HepG2 (cell line): ENCODE results near the gene CCDC201. TPM values are rescaled to one million over a fixed set of nuclear protein-coding genes. Genes with fewer than 3 reads are reported as not detected.

Experiments
- CREM ChIP-seq, 2 experiments: sonication (generic) in 1 of 2; formaldehyde crosslinking in 1 of 2; IDR thresholded peaks; 2 replicates each; pipeline versions ENCODE4 v1.4.0 to v1.6.1; 2016 to 2020; ENCODE audit warnings: antibody characterized with exemption in 1 of 2, mild to moderate bottlenecking in 1 of 2, missing genetic modification reagents in 1 of 2
- EED ChIP-seq: sonication (generic); formaldehyde crosslinking; IDR thresholded peaks from 2 replicates; pipeline ENCODE4 v1.5.0; 2020; ENCODE audit warnings: mild to moderate bottlenecking, missing genetic modification reagents
- GATAD2A ChIP-seq: IDR thresholded peaks from 2 replicates; pipeline ENCODE4 v1.6.1; 2016
- HNRNPK ChIP-seq: fragments of 200-400 bp; formaldehyde crosslinking; IDR thresholded peaks from 2 replicates; pipeline ENCODE4 v1.6.1; 2018; ENCODE audit warnings: low read length, low read depth, moderate library complexity, mild to moderate bottlenecking; ENCODE audit not compliant: poor library complexity, severe bottlenecking
- KLF9 ChIP-seq: IDR thresholded peaks from 2 replicates; pipeline ENCODE4 v1.6.1; 2016; ENCODE audit warnings: low read depth
- LCORL ChIP-seq, 2 experiments: fragments of 450-650 bp in 1 of 2; sonication (generic) in 1 of 2; formaldehyde crosslinking in 1 of 2; IDR thresholded peaks; 2 replicates each; pipeline versions ENCODE4 v1.5.0 to v1.6.1; 2017 to 2020; ENCODE audit warnings: antibody characterized with exemption in 1 of 2, missing genetic modification reagents in 1 of 2
- NFATC3 ChIP-seq: sonication (generic); formaldehyde crosslinking; IDR thresholded peaks from 2 replicates; pipeline ENCODE4 v1.5.1; 2020; ENCODE audit warnings: mild to moderate bottlenecking, missing genetic modification reagents
- SIX1 ChIP-seq: sonication (generic); formaldehyde crosslinking; IDR thresholded peaks from 2 replicates; pipeline ENCODE4 v1.4.0; 2020; ENCODE audit warnings: missing genetic modification reagents, borderline replicate concordance
- TOE1 ChIP-seq: sonication (generic); formaldehyde crosslinking; IDR thresholded peaks from 2 replicates; pipeline ENCODE4 v1.4.0; 2020; ENCODE audit warnings: mild to moderate bottlenecking, missing genetic modification reagents
- TRIM22 ChIP-seq: fragments of 450-650 bp; IDR thresholded peaks from 2 replicates; pipeline ENCODE4 v1.6.1; 2017
- U2AF1 ChIP-seq: fragments of 200-400 bp; formaldehyde crosslinking; optimal IDR thresholded peaks from 2 replicates; pipeline ENCODE3; 2017; ENCODE audit warnings: mild to moderate bottlenecking, low read depth, low read length
- ZBTB42 ChIP-seq: sonication (generic); formaldehyde crosslinking; IDR thresholded peaks from 2 replicates; pipeline ENCODE4 v1.5.0; 2020; ENCODE audit warnings: mild to moderate bottlenecking, missing genetic modification reagents
- ZGPAT ChIP-seq: IDR thresholded peaks from 2 replicates; pipeline ENCODE4 v1.6.1; 2016; ENCODE audit warnings: mild to moderate bottlenecking
- ZNF17 ChIP-seq: sonication (generic); formaldehyde crosslinking; IDR thresholded peaks from 2 replicates; pipeline ENCODE4 v1.5.0; 2020; ENCODE audit warnings: mild to moderate bottlenecking, missing genetic modification reagents
- ZNF225 ChIP-seq: sonication (generic); formaldehyde crosslinking; IDR thresholded peaks from 2 replicates; pipeline ENCODE4 v1.4.0; 2020; ENCODE audit warnings: mild to moderate bottlenecking, missing genetic modification reagents
- ZNF263 ChIP-seq: sonication (generic); formaldehyde crosslinking; IDR thresholded peaks from 2 replicates; pipeline ENCODE4 v1.4.0; 2020; ENCODE audit warnings: missing genetic modification reagents
- ZNF33B ChIP-seq: sonication (generic); formaldehyde crosslinking; IDR thresholded peaks from 2 replicates; pipeline ENCODE4 v1.5.1; 2020; ENCODE audit warnings: mild to moderate bottlenecking, missing genetic modification reagents
- ZNF503 ChIP-seq: sonication (generic); formaldehyde crosslinking; IDR thresholded peaks from 2 replicates; pipeline ENCODE4 v1.4.0; 2020; ENCODE audit warnings: missing genetic modification reagents
- ZNF552 ChIP-seq: sonication (generic); formaldehyde crosslinking; IDR thresholded peaks from 2 replicates; pipeline ENCODE4 v1.9.0; 2022; ENCODE audit warnings: missing genetic modification reagents, mild to moderate bottlenecking, borderline replicate concordance
- ZNF562 ChIP-seq: sonication (generic); formaldehyde crosslinking; IDR thresholded peaks from 2 replicates; pipeline ENCODE4 v1.8.0; 2022; ENCODE audit warnings: missing genetic modification reagents, borderline replicate concordance
- ZNF564 ChIP-seq: sonication (generic); formaldehyde crosslinking; IDR thresholded peaks from 2 replicates; pipeline ENCODE4 v1.8.1; 2023; ENCODE audit warnings: mild to moderate bottlenecking, missing genetic modification reagents
- ZNF576 ChIP-seq: sonication (generic); formaldehyde crosslinking; IDR thresholded peaks from 2 replicates; pipeline ENCODE4 v1.4.0; 2020; ENCODE audit warnings: mild to moderate bottlenecking, missing genetic modification reagents
- ZNF580 ChIP-seq: IDR thresholded peaks from 2 replicates; pipeline ENCODE4 v1.6.1; 2016; ENCODE audit warnings: low read depth, borderline replicate concordance
- ZSCAN31 ChIP-seq: sonication (generic); formaldehyde crosslinking; IDR thresholded peaks from 2 replicates; pipeline ENCODE4 v1.5.0; 2020; ENCODE audit warnings: low read depth, mild to moderate bottlenecking, missing genetic modification reagents
- polyA plus RNA-seq, 8 experiments: library from polyadenylated mRNA; depleted of rRNA in 3 of 8; stranded (reverse) in 7 of 8; unstranded in 1 of 8; fragments of >200 nt; fragmentation: Illumina TruSeq in 4 of 8; extraction: Trizol in 4 of 8; gene quantifications; 2 replicates each; pipeline versions ENCODE4 v1.2.1 to v1.2.3, GENCODE V29; 2011 to 2016; ENCODE audit warnings: low read depth in 4 of 8, missing spikeins in 1 of 8, mixed read lengths in 1 of 8; ENCODE audit not compliant: insufficient read depth in 1 of 8
- total RNA-seq, 5 experiments: library from RNA; depleted of rRNA; stranded (reverse); fragments of >200 nt; fragmentation: Illumina TruSeq; extraction: Trizol; gene quantifications; 2 replicates each; pipeline ENCODE4 v1.2.3, GENCODE V29; 2016; ENCODE audit warnings: low read depth in 1 of 5

Gene CCDC201
- total and polyA plus RNA-seq, 2 of the 13 experiments (the other 11 are each of a cell fraction or from before 2014, with no cell fraction given), result 0.92 TPM; not detected in 1

- TF ChIP-seq ZNF503 (CRISPR knock-in tag) (peak; percentile 81), ZNF17 (CRISPR knock-in tag) (peak; percentile 64; the same call in 1 of the 2 replicates), ZNF552 (CRISPR knock-in tag) (peak; percentile 96), NFATC3 (no peak), ZNF580 (CRISPR knock-in tag) (no peak), HNRNPK (no peak), LCORL (IDR thresholded peaks at IDR 0.05) (no peak), LCORL (CRISPR knock-in tag; IDR thresholded peaks at IDR 0.05) (peak; percentile 94), GATAD2A (CRISPR knock-in tag) (peak; percentile 91), ZNF562 (CRISPR knock-in tag) (no peak), U2AF1 (no peak), ZSCAN31 (peak; percentile 79; the same call in 1 of the 2 replicates), ZNF564 (CRISPR knock-in tag) (peak; percentile 95; the same call in 1 of the 2 replicates), ZNF263 (CRISPR knock-in tag) (peak; percentile 74), KLF9 (no peak), EED (CRISPR knock-in tag) (peak; percentile 79; the same call in 1 of the 2 replicates), CREM (IDR thresholded peaks at IDR 0.05) (peak; percentile 74), CREM (CRISPR knock-in tag; IDR thresholded peaks at IDR 0.05) (no peak), TRIM22 (no peak), ZNF33B (CRISPR knock-in tag) (peak; percentile 79; the same call in 1 of the 2 replicates), ZBTB42 (CRISPR knock-in tag) (peak; percentile 49; the same call in 1 of the 2 replicates), TOE1 (CRISPR knock-in tag) (peak; percentile 40; the same call in 1 of the 2 replicates), SIX1 (CRISPR knock-in tag) (peak; percentile 92), ZNF225 (peak; percentile 92), ZNF576 (CRISPR knock-in tag) (peak; percentile 69; the same call in 1 of the 2 replicates), ZGPAT (CRISPR knock-in tag) (peak; percentile 89)
These were observed 15.5 kb upstream of the CCDC201 start, which contains the start of gene IGFBP1 (continued) for GRCh38 chr7:45888185-45888992.
